Endothelial cell of umbilical vein (primary cell): ENCODE data around the gene AFDN.

Experiments
- EZH2 ChIP-seq: IDR thresholded peaks from 2 replicates; pipeline ENCODE4 v1.6.1; 2012; ENCODE audit warnings: borderline replicate concordance, low read depth, mild to moderate bottlenecking, moderate library complexity, low read length, inconsistent platforms; ENCODE audit not compliant: severe bottlenecking
- GATA2 ChIP-seq: IDR thresholded peaks from 2 replicates; pipeline ENCODE4 v1.7.0; 2011; ENCODE audit warnings: low read depth, mild to moderate bottlenecking, moderate library complexity, mixed read lengths, low read length; ENCODE audit not compliant: insufficient read length, insufficient read depth
- MYC ChIP-seq: IDR thresholded peaks from one replicate; pipeline ENCODE4 v1.6.1; 2011; ENCODE audit warnings: mild to moderate bottlenecking, low read depth, low read length
- POLR2A ChIP-seq: IDR thresholded peaks from 2 replicates; pipeline ENCODE4 v1.6.1; 2012; ENCODE audit warnings: low read depth, mild to moderate bottlenecking, control low read depth, low read length
- POLR2AphosphoS5 ChIP-seq: IDR thresholded peaks from 2 replicates; pipeline ENCODE4 v1.6.1; 2012; ENCODE audit warnings: low read depth, mild to moderate bottlenecking, control low read depth, low read length, moderate library complexity; ENCODE audit not compliant: insufficient read depth
- TF ChIP-seq, protein P1 (sequence below): IDR thresholded peaks from 2 replicates; pipeline ENCODE4 v1.6.1; 2011; ENCODE audit not compliant: insufficient read depth, insufficient read length
- TF ChIP-seq, protein P2 (sequence below), 2 donors: IDR thresholded peaks; 1 replicate in 1 of 2; 2 replicates in 1 of 2; pipeline ENCODE4 v1.5.1; 2011; ENCODE audit warnings: low read length in 2 of 2, mild to moderate bottlenecking in 2 of 2, moderate library complexity in 2 of 2, control low read depth in 1 of 2, inconsistent platforms in 1 of 2, low read depth in 1 of 2; ENCODE audit not compliant: insufficient read depth in 1 of 2; ENCODE audit errors: extremely low read depth in 1 of 2

GRCh38 chr6:167936051-167936450 lies 109.3 kb downstream of the AFDN start:
- TF ChIP-seq, protein P1, sequence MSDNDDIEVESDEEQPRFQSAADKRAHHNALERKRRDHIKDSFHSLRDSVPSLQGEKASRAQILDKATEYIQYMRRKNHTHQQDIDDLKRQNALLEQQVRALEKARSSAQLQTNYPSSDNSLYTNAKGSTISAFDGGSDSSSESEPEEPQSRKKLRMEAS, result no peak
- TF ChIP-seq, protein P2, sequence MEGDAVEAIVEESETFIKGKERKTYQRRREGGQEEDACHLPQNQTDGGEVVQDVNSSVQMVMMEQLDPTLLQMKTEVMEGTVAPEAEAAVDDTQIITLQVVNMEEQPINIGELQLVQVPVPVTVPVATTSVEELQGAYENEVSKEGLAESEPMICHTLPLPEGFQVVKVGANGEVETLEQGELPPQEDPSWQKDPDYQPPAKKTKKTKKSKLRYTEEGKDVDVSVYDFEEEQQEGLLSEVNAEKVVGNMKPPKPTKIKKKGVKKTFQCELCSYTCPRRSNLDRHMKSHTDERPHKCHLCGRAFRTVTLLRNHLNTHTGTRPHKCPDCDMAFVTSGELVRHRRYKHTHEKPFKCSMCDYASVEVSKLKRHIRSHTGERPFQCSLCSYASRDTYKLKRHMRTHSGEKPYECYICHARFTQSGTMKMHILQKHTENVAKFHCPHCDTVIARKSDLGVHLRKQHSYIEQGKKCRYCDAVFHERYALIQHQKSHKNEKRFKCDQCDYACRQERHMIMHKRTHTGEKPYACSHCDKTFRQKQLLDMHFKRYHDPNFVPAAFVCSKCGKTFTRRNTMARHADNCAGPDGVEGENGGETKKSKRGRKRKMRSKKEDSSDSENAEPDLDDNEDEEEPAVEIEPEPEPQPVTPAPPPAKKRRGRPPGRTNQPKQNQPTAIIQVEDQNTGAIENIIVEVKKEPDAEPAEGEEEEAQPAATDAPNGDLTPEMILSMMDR (IDR thresholded peaks at IDR 0.05; ENCODE audit: extremely low read depth in 1 of 2, insufficient read depth in 1 of 2, low read depth in 1 of 2, low read length in 2 of 2), result no peak
- TF ChIP-seq POLR2A, result no peak
- TF ChIP-seq GATA2, result no peak
- no peak for TF ChIP-seq EZH2
- TF ChIP-seq POLR2AphosphoS5, result no peak
- no peak for TF ChIP-seq MYC
